ENCODE measurements around the gene CARD9.

CARD9 gene

DNA sequence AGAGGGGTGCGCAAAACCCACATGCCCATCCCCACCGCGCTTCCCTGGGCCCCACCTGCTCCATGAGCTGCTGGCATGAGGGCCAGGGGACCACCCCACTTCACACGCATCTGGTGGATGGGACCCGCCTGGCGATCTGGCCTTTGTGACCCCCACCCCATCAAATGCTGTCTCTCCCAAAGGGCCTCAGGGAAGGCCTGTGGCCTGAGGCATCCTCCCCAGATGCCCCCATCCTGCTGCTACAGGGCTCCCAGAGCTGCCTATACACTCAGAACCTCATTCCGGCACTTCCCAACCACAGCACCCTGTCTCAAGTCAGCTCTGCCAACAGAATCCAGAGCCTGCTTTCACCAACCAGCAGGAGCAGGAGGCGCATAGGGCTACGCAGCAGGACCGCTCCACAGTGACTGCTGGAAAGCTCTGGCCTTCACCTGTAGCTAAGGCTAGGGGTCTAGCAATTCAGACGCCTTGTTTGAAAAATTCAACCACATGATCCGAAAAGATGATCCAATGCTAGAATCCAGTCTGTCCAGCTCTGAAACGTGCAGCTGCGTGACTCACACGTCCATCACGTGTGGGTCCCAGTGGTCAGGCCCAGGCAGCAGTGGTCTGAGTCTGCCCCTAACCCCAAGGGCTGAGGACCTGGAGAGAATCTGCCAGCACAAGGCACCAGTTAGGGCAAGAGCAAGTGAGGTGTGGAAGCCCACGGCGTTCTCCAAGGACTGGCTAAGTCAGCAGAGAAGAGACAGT lies 27.9 kb upstream of the CARD9 start:
- no peak for DNase-seq (ENCODE audit: low spot score)

DNA sequence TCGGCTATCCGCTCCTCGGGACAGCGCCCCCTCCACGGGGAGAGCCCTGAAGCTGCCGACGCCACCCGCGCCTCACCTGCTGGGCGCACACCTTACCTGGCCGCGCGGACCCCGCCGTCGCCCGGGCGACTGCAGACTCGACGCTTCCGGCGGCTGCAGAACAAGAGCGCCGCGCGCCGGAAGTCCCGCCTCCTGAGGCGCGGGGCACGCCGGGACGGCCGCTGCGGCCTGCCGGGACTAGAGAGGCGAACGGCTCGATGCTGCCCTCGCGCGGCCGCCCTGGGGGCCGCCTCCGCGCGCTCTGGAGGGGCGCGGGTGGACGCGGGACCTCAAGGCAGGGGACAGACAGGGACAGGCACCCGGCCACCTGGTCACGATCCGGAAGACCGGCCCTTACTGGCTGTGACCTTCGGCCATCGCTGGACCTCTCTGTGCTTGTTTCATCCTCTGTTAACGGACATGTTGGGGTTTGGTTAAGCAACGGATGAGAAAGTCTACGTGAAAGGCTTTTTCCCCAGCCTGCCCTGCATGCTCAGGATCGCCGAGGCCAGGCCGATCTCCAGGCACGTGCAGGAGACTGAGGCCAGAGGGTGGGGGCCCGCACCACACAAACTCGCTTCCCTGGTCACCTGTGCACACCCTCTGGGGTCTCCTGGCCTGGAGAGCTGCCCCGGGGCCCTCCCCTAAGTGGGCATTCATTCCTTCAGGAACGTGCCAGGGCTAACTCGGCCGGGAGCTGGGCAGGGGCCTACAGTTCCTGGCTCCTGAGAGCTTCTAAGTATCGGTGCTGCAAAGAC lies 26.8 kb upstream of the CARD9 start, which contains the start of gene SNAPC4:
TSS of gene SNAPC4 (minus strand) at position 133 of the 797 bp plus-strand sequence. CDS start 1,742 bp downstream, outside the sequence.
- peak; percentile 87 for DNase-seq (ENCODE audit: low spot score)

- no peak for DNase-seq (ENCODE audit: low spot score)
These were observed 25.9 kb upstream of the CARD9 start for GRCh38 chr9:136399176-136400037.

- DNase-seq (ENCODE audit: low spot score), result no peak
These were observed 24.8 kb upstream of the CARD9 start for GRCh38 chr9:136398286-136398685.

DNA sequence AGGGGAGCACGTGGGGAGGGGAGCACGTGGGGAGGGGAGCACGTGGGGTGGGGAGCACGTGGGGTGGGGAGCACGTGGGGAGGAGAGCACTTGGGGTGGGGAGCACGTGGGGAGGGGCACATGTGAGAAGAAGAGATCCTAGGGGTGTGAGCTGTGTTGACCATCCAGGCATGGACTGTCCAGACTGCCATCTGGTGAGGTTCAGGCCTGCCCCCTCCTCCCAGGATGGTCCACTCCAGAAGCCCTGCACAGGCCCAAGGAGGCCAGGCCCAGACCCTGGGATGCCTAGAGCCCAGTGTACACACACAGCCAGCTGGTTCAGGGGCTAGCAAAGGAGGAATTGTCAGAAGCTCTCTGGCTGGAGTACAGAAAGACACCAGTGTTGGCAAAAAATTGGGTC lies 24.2 kb upstream of the CARD9 start:
- DNase-seq (ENCODE audit: low spot score), result no peak

DNA sequence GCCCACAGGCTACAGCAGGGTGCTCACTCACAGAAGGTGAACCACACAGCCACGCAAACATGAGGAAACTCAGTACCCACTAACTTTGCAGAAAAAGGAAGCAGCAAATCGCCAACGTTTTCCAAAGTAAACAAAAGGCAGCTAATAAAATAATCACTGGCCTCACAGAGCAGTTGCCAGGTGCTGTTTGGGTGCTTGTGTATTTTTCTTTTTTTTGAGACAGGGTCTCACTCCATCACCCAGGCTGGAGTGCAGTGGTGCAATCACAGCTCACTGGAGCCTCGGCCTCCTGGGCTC lies 22.7 kb upstream of the CARD9 start:
- no peak for DNase-seq (ENCODE audit: low spot score)

GRCh38 chr9:136395345-136396218 lies 22.1 kb upstream of the CARD9 start:
- no peak for DNase-seq (ENCODE audit: low spot score)

DNA sequence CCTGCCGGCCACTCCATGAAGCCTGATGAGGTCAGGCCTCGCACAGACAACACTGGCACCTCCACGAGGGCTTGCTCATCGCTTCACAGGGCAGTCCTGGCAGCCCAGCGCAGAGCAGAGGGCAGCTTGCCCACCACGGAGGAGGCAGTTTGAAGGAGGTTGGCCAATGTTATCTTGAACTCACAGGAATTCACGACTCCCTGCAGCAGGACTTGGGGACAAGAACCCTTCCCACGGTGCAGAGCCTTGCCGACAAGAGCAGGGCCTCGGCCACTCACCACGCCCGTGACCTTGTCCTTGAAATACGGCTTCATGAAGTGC lies 21.5 kb upstream of the CARD9 start:
- DNase-seq (ENCODE audit: low spot score), result no peak

GRCh38 chr9:136394312-136395019 lies 21.0 kb upstream of the CARD9 start:
- DNase-seq (ENCODE audit: low spot score), result no peak

- DNase-seq (ENCODE audit: low spot score), result no peak
These were observed 20.1 kb upstream of the CARD9 start for GRCh38 chr9:136393531-136393930.

DNA sequence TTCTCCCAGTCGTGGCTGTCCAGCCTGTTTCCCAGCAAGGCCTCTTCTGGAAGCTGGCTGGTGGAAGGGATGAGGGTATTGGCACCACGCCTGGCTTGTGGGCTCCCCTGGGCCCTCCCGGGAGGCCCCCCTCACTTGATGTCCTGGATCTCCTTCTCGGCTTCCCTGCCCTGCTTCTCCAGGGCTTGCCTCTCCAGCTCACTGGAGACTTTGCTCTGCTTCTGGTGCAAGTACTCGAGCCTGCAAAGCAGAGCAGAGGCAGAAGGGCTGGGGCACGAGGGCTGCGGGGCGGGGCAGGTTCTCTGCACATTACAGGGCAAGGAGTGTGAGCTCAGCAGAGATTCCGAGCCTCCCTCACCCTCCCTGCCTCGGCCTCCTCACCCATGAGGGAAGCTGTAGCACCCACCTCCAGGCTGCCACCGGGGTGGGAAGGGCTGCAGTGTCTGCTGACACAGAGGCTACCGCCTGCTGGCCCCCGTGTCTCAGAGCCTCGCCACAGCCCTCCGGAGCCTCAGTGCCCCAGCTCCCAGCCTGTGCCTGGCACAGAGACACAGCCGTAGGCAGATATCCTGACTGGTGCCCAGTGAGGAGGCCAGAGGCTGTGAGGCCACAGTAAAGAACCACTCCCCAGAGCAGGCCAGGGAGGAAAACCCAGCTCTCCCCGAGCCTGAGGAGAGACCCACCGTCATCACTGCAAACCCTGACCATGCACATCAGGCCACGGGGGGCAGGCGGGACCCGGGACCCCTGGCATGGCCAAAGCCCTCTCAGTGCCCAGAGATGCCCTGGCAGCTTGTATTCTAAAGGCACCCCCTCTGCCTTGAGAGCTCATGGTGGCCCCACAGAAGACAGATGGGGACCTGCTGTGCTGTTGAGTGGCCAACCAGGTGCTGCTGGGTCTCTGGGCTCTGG lies 19.3 kb upstream of the CARD9 start:
- no peak for DNase-seq (ENCODE audit: low spot score)

- no peak for DNase-seq (ENCODE audit: low spot score)
These were observed 18.5 kb upstream of the CARD9 start for GRCh38 chr9:136391737-136392537.

GRCh38 chr9:136389396-136389795 lies 15.9 kb upstream of the CARD9 start:
- DNase-seq (ENCODE audit: low spot score), result no peak

DNA sequence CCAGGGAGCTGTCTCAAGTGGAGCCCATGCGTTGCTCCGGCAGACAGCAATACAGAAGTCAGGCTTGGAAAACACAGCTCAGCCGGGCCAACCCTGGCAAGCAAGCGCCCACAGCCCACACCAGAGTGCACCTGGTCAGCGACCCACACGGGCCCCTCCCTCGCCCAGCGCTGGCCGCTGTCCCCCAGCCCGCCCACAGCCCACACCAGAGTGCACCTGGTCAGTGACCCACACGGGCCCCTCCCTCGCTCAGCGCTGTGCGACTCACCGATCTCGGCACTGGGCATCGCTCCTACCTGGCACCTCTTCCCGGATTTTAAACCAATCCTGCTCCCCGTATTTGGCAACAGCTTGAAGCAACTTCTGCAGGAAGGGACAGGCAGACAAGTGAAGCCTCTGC lies 13.7 kb upstream of the CARD9 start:
- no peak for DNase-seq (ENCODE audit: low spot score)

DNA sequence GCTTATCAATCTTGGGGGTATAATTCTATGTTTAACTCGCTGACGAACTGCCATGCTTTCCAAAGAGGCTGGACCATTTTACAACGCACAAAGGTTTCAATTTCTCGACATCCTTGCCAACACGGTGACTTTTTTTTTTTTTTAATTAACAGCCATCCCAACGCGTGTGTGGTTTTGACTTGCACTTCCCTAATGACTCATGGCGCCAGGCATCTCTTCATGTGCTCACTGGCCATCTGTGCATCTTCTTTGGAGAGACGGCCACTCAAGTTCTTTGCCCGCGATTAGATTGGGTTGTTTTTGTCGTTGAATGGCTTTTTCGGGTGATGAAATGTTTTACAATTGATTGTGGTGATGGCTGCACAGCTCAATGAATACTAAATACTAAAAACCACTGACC lies 12.5 kb upstream of the CARD9 start:
- no peak for DNase-seq (ENCODE audit: low spot score)

GRCh38 chr9:136385015-136385414 lies 11.5 kb upstream of the CARD9 start:
- DNase-seq (ENCODE audit: low spot score), result no peak

DNA sequence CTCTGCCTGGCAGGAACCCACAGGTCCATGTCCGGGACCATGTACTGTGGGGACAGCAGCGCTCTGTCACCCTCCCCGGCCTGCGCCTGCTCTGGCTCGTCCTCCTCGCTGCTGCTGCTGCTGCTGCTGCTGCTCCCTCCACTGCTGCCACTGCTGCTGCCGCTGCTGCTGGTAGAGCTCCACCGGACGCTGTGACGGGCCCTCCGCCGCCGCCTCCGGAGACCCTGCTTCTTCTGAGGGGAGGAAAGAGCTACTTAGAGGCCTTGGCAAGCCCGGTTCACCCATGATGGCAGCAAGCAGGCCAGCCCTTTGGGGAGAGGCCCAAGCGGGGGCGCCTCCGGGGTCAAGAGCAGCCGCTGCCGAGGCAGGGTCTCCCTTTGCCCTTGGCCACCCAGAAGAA lies 10.0 kb upstream of the CARD9 start:
- DNase-seq (ENCODE audit: low spot score), result no peak

- DNase-seq (ENCODE audit: low spot score), result no peak
These were observed 8.6 kb upstream of the CARD9 start for GRCh38 chr9:136381966-136382513.

GRCh38 chr9:136381311-136381710 lies 7.8 kb upstream of the CARD9 start:
- DNase-seq (ENCODE audit: low spot score), result no peak
